HuH-7.5 (cell line): ENCODE measurements around the gene PLIN5.

Experiments used
- DNase-seq: peaks from one replicate; pipeline ENCODE4 v3.0.0; 2011; ENCODE audit warnings: low spot score

Gene PLIN5

GRCh38 chr19:4534836-4535658 is at the start of gene PLIN5:
Gene PLIN5, minus strand, starts transcription at chr19:4535224. Its CDS starts 1,150 bp downstream, at chr19:4534074.
- DNase-seq: peak; percentile 97

- DNase-seq: peak; percentile 93
Observed at GRCh38 chr19:4583961-4584669, 49.1 kb upstream of the PLIN5 start.

- DNase-seq: peak; percentile 49
Observed at GRCh38 chr19:4582980-4583842, 48.2 kb upstream of the PLIN5 start.

- DNase-seq: peak; percentile 89
Observed at GRCh38 chr19:4581666-4582553, 46.9 kb upstream of the PLIN5 start.

GRCh38 chr19:4580961-4581665 is 46.1 kb upstream of the PLIN5 start:
- peak; percentile 58 for DNase-seq

GRCh38 chr19:4580021-4580901 is 45.2 kb upstream of the PLIN5 start:
- peak; percentile 83 for DNase-seq

GRCh38 chr19:4579389-4579788 is 44.4 kb upstream of the PLIN5 start:
- no peak for DNase-seq

- peak; percentile 35 for DNase-seq
Observed at GRCh38 chr19:4578552-4579248, 43.7 kb upstream of the PLIN5 start.

GRCh38 chr19:4577020-4577782 is 42.2 kb upstream of the PLIN5 start:
- DNase-seq: peak; percentile 70

GRCh38 chr19:4576016-4576933 is 41.3 kb upstream of the PLIN5 start:
- DNase-seq: peak; percentile 93

GRCh38 chr19:4575267-4576015 is 40.4 kb upstream of the PLIN5 start:
- DNase-seq: peak; percentile 87

- no peak for DNase-seq
Observed at GRCh38 chr19:4573682-4574081, 38.7 kb upstream of the PLIN5 start.

- no peak for DNase-seq
Observed at GRCh38 chr19:4571305-4571917, 36.4 kb upstream of the PLIN5 start.

- no peak for DNase-seq
Observed at GRCh38 chr19:4570916-4571304, 35.9 kb upstream of the PLIN5 start.

GRCh38 chr19:4570402-4570801 is 35.4 kb upstream of the PLIN5 start:
- DNase-seq: no peak

- DNase-seq: no peak
Observed at GRCh38 chr19:4568886-4569285, 33.9 kb upstream of the PLIN5 start.
